T-cell (primary cell): Measurements from ENCODE around the gene BACH1. TPM values are rescaled to one million over a fixed set of nuclear protein-coding genes. Genes with fewer than 3 reads are reported as not detected.
"Not testable (repeated sequence)": the region's sequence is repeated elsewhere in the genome, so short reads cannot be mapped to it uniquely, and the experiment has no call there.

Experiments used
- ATAC-seq, 4 experiments: fragments of 200-7000 bp in 3 of 4; fragments of 150-1000 bp in 1 of 4; cut with Tn5 transposase; replicated peaks in 1 of 4; 1 replicate in 3 of 4; 2 replicates in 1 of 4; pipeline ENCODE4 v1.10.0; 2021; ENCODE audit warnings: moderate library complexity in 3 of 4, mild to moderate bottlenecking in 2 of 4, moderate number of reproducible peaks in 1 of 4
- CTCF ChIA-PET, 2 donors: fragments of 300-600 bp; sonication (Branson Sonifier 250); formaldehyde crosslinking; loops; one replicate each; lab custom pipeline; 2022; ENCODE audit warnings: antibody characterized with exemption in 2 of 2; lab: Charles Lee
- POLR2A ChIA-PET, 2 donors: fragments of 300-600 bp; sonication (Branson Sonifier 250); formaldehyde crosslinking; loops; one replicate each; lab custom pipeline; 2022; ENCODE audit warnings: antibody characterized with exemption in 2 of 2; lab: Charles Lee
- DNase-seq, 35 experiments: peaks; one replicate each; pipeline versions ENCODE4 v3.0.0 to v3.0.0-alpha.2; 2013 to 2023
- H3K27ac ChIP-seq: one replicate; pipeline ENCODE4 v1.5.1; 2013; ENCODE audit warnings: low read length
- H3K27me3 ChIP-seq, 2 experiments: replicated peaks in 1 of 2; 1 replicate in 1 of 2; 2 replicates in 1 of 2; pipeline versions ENCODE4 v1.6.1 to v1.7.0; 2013; ENCODE audit warnings: low read length in 1 of 2, mixed read lengths in 1 of 2; ENCODE audit not compliant: control insufficient read depth in 2 of 2, insufficient read depth in 2 of 2; ENCODE audit errors: extremely low read depth in 1 of 2
- H3K36me3 ChIP-seq, 2 donors: 1 replicate in 1 of 2; 2 replicates in 1 of 2; pipeline versions ENCODE4 v1.6.1 to v1.7.0; 2013; ENCODE audit warnings: low read length in 1 of 2; ENCODE audit not compliant: control insufficient read depth in 2 of 2, insufficient read depth in 1 of 2; ENCODE audit errors: extremely low read depth in 1 of 2
- H3K4me1 ChIP-seq, 2 experiments: 1 replicate in 1 of 2; 2 replicates in 1 of 2; pipeline versions ENCODE4 v1.6.1 to v1.7.0; 2013; ENCODE audit warnings: low read length in 2 of 2, mixed read lengths in 1 of 2; ENCODE audit not compliant: insufficient read depth in 2 of 2, control insufficient read depth in 1 of 2; ENCODE audit errors: extremely low read depth in 1 of 2
- H3K4me3 ChIP-seq, 2 donors: 1 replicate in 1 of 2; 2 replicates in 1 of 2; pipeline versions ENCODE4 v1.5.1 to v1.7.0; 2013; ENCODE audit warnings: mild to moderate bottlenecking in 2 of 2, low read length in 1 of 2, moderate library complexity in 1 of 2; ENCODE audit not compliant: control insufficient read depth in 1 of 2; ENCODE audit errors: extremely low read depth in 1 of 2
- H3K9me3 ChIP-seq: 2 replicates; pipeline ENCODE4 v1.7.0; 2013
- H3K27ac Mint-ChIP-seq, 2 donors: one replicate each; pipeline ENCODE4 v1.8.0; 2020 to 2021; ENCODE audit warnings: mild to moderate bottlenecking in 2 of 2, mixed read lengths in 2 of 2
- H3K27me3 Mint-ChIP-seq, 2 donors: one replicate each; pipeline ENCODE4 v1.8.0; 2021 to 2022; ENCODE audit warnings: mixed read lengths in 2 of 2
- H3K36me3 Mint-ChIP-seq: one replicate; pipeline ENCODE4 v1.8.0; 2021; ENCODE audit warnings: mixed read lengths
- H3K4me1 Mint-ChIP-seq, 3 donors: one replicate each; pipeline ENCODE4 v1.8.0; 2020 to 2022; ENCODE audit warnings: mixed read lengths in 3 of 3, mild to moderate bottlenecking in 1 of 3
- H3K4me3 Mint-ChIP-seq, 3 donors: one replicate each; pipeline ENCODE4 v1.8.0; 2020 to 2022; ENCODE audit warnings: mild to moderate bottlenecking in 3 of 3, mixed read lengths in 3 of 3, moderate library complexity in 3 of 3
- H3K9me3 Mint-ChIP-seq, 3 donors: one replicate each; pipeline ENCODE4 v1.8.0; 2020 to 2022; ENCODE audit warnings: mixed read lengths in 3 of 3
- WGBS: methylation state at CpG from one replicate; pipeline ENCODE4 v1.1.5; 2013; ENCODE audit warnings: missing lambda C conversion rate; ENCODE audit not compliant: insufficient coverage; 5-methylcytosine and 5-hydroxymethylcytosine counted together
- total RNA-seq, 35 experiments: library from RNA in 6 of 35; stranded (reverse) in 6 of 35; fragments of 120-200 nt in 1 of 35; gene quantifications; one replicate each; pipeline versions ENCODE4 v1.2.1 to v1.2.4 and lab custom pipeline; 2013 to 2026

The BACH1 gene
- total RNA-seq = 10 to 100 TPM; 42.9 to 54.8 (median 52.8) TPM
- total RNA-seq (2013) = 31.2 TPM
- 44.2 to 315 (median 158) reads per million in 29 experiments for total RNA-seq (lab: John Stamatoyannopoulos, UW)

GRCh38 chr21:29298348-29299045 lies at the start of gene BACH1:
TSS of gene BACH1 (plus strand) at chr21:29298922. CDS start at chr21:29321281, 22,359 bp downstream.
- Histone ChIP-seq H3K27me3 (peaks cover 0 to 3% of the 10 kb centered on the region in 2 experiments), H3K36me3 (no peaks in the 10 kb centered on the region), H3K9me3 (no peaks in the 10 kb centered on the region), H3K4me1 (peaks cover 17 to 21% of the 10 kb centered on the region in 2 experiments), H3K27ac (peak within 1 kb of the TSS; percentile 52), H3K4me3 (peak within 1 kb of the TSS; percentile 64 to 73)
- ChIA-PET CTCF (interaction anchor here (1.0 to 1.1 kb wide), 2 partner anchors 14 to 211 kb away, joined by 3 read pairs; no protein-coding TSS in a partner anchor), POLR2A (interaction anchor here (0.6 to 0.9 kb wide), 5 partner anchors 17 to 305 kb away, joined by 3 to 6 read pairs (median 3); no protein-coding TSS in a partner anchor)
- no peaks in the 10 kb centered on the region for H3K36me3 Mint-ChIP-seq
- peak within 1 kb of the TSS; percentile 79 to 87 (median 87) for H3K4me3 Mint-ChIP-seq
- DNase-seq = peak; percentile 48 to 91 (median 78)
- no peaks in the 10 kb centered on the region for H3K27me3 Mint-ChIP-seq
- WGBS = 5% methylated on average over 74 of the region's 87 CpGs
- peaks cover 74 to 79% (median 78%) of the 10 kb centered on the region in 3 donors for H3K4me1 Mint-ChIP-seq
- peaks cover 0 to 5% (median 0%) of the 10 kb centered on the region in 3 donors for H3K9me3 Mint-ChIP-seq
- peak within 1 kb of the TSS; percentile 75 to 77 for H3K27ac Mint-ChIP-seq
- peak; percentile 73 to 84 (median 78) for ATAC-seq

DNA sequence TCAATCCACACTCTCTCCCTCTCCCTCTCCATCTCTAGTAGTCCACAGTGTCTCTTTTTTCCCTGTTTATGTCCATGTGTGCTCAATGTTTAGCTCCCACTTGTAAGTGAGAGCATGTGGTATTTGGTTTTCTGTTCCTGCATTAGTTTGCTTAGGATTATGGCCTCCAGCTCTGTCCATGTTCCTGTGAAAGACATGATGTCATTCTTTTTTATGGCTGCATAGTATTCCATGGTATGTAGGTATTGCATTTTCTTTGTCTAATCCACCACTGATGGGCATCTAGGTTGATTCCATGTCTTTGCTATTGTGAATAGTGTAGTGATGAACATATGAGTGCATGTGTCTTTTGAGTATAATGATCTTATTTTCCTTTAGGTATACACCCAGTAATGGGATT lies 49.4 kb upstream of the BACH1 start:
- POLR2A ChIA-PET, H3K27me3 Mint-ChIP-seq, H3K36me3 ChIP-seq, ATAC-seq, DNase-seq, H3K27ac Mint-ChIP-seq, H3K4me3 ChIP-seq, H3K4me1 ChIP-seq, H3K27me3 ChIP-seq, H3K9me3 ChIP-seq, H3K4me1 Mint-ChIP-seq, H3K27ac ChIP-seq, H3K4me3 Mint-ChIP-seq: not testable (repeated sequence)
- Mint-ChIP-seq H3K9me3 (peaks cover 8 to 21% (median 11%) of the 10 kb centered on the region in 3 donors), H3K36me3 (peaks cover 11% of the 10 kb centered on the region)
- CTCF ChIA-PET = interaction anchor here in 1 of 2 donors (0.7 kb wide), 1 partner anchor 15 kb away, joined by 3 read pairs; no protein-coding TSS in a partner anchor

GRCh38 chr21:29250636-29251035 lies 48.1 kb upstream of the BACH1 start:
- Mint-ChIP-seq H3K27ac (no peak overlapping the region), H3K27me3 (peaks cover 3 to 8% of the 10 kb centered on the region in 2 donors), H3K36me3 (peaks cover 11% of the 10 kb centered on the region), H3K4me1 (no peaks in the 10 kb centered on the region), H3K9me3 (peaks cover 10 to 27% (median 11%) of the 10 kb centered on the region in 3 donors), H3K4me3 (no peak overlapping the region)
- H3K9me3 ChIP-seq = peaks cover 5% of the 10 kb centered on the region
- H3K36me3 ChIP-seq = no peaks in the 10 kb centered on the region
- no peaks in the 10 kb centered on the region for H3K27me3 ChIP-seq
- no peaks in the 10 kb centered on the region for H3K4me1 ChIP-seq
- ChIA-PET CTCF (no interaction called here), POLR2A (no interaction called here)
- no peak for ATAC-seq
- DNase-seq = no peak
- H3K27ac ChIP-seq = no peak overlapping the region
- no peak overlapping the region for H3K4me3 ChIP-seq
- 96% methylated on average over 3 of the region's 5 CpGs for WGBS

- POLR2A ChIA-PET, H3K4me1 Mint-ChIP-seq, CTCF ChIA-PET: not testable (repeated sequence)
Measured at GRCh38 chr21:29253861-29254260, 44.9 kb upstream of the BACH1 start.

GRCh38 chr21:29254550-29254949 lies 44.2 kb upstream of the BACH1 start:
- Mint-ChIP-seq H3K4me1 (no peaks in the 10 kb centered on the region), H3K27ac (no peak overlapping the region), H3K36me3 (peaks cover 11% of the 10 kb centered on the region), H3K27me3 (peaks cover 4 to 8% of the 10 kb centered on the region in 2 donors), H3K9me3 (peaks cover 8 to 34% (median 10%) of the 10 kb centered on the region in 3 donors), H3K4me3 (no peak overlapping the region)
- H3K9me3 ChIP-seq = peaks cover 5% of the 10 kb centered on the region
- H3K27me3 ChIP-seq = no peaks in the 10 kb centered on the region
- H3K4me1 ChIP-seq = no peaks in the 10 kb centered on the region
- POLR2A ChIA-PET = no interaction called here
- CTCF ChIA-PET = interaction anchor here in 1 of 2 donors (0.6 kb wide), 1 partner anchor 88 kb away, joined by 3 read pairs; no protein-coding TSS in a partner anchor
- H3K4me3 ChIP-seq = no peak overlapping the region
- no peaks in the 10 kb centered on the region for H3K36me3 ChIP-seq
- no peak for ATAC-seq
- DNase-seq = no peak
- H3K27ac ChIP-seq = no peak overlapping the region
- no CpG with 5 or more reads among the region's 1 CpG for WGBS

More at GRCh38 chr21:29253861-29254260, 44.9 kb upstream of the BACH1 start:
- DNase-seq, H3K27ac ChIP-seq, H3K4me3 Mint-ChIP-seq, H3K4me1 ChIP-seq, ATAC-seq, H3K27ac Mint-ChIP-seq, H3K4me3 ChIP-seq, H3K36me3 ChIP-seq, H3K27me3 ChIP-seq, H3K27me3 Mint-ChIP-seq, H3K9me3 ChIP-seq: not testable (repeated sequence)
- Mint-ChIP-seq H3K9me3 (peaks cover 10 to 34% (median 11%) of the 10 kb centered on the region in 3 donors), H3K36me3 (peaks cover 11% of the 10 kb centered on the region)

- H3K4me1 ChIP-seq = no peaks in the 10 kb centered on the region
- no peak overlapping the region for H3K27ac ChIP-seq
- POLR2A ChIA-PET = no interaction called here
- no peaks in the 10 kb centered on the region for H3K4me1 Mint-ChIP-seq
- DNase-seq = no peak
- H3K9me3 ChIP-seq = peaks cover 5% of the 10 kb centered on the region
- H3K4me3 ChIP-seq = no peak overlapping the region
- H3K36me3 ChIP-seq = no peaks in the 10 kb centered on the region
- WGBS = no CpG with 5 or more reads among the region's 7 CpGs
- ATAC-seq = no peak
- H3K27me3 ChIP-seq = no peaks in the 10 kb centered on the region
- peaks cover 8 to 34% (median 10%) of the 10 kb centered on the region in 3 donors for H3K9me3 Mint-ChIP-seq
- H3K4me3 Mint-ChIP-seq = no peak overlapping the region
- H3K27me3 Mint-ChIP-seq = peaks cover 3 to 4% of the 10 kb centered on the region in 2 donors
- peaks cover 11% of the 10 kb centered on the region for H3K36me3 Mint-ChIP-seq
- CTCF ChIA-PET = interaction anchor here in 1 of 2 donors (0.5 kb wide), 1 partner anchor 13 kb away, joined by 4 read pairs; no protein-coding TSS in a partner anchor
- no peak overlapping the region for H3K27ac Mint-ChIP-seq
Measured at GRCh38 chr21:29256126-29256910, 42.4 kb upstream of the BACH1 start.
